ENCODE data around the gene CRYBB2. TPM values are rescaled to one million over a fixed set of nuclear protein-coding genes. Genes with fewer than 3 reads are reported as not detected.

CRYBB2 gene
- total RNA-seq, result not detected in 3 replicates

DNA sequence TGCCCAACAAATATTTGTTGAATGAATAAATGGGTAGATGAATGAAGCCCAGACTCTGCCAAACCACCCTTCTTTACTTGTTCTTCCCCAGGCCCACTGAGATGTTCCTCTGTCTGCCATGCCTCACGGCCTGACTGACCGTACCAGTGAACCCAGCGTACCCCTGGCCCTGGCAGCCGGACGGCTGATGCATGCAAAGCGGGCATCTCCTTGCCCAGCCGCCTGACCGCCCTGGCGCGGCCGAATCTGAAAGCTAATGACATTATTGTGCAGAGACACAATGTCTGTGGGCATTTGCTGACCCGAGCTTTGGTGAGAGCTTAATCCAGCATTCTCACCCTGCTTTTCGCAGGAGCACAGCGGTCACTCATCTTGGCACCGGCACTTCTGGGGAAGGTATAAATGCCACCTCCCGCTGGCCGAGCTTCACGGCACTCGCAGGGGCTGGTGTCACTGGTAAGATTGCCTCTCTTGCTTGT lies at the start of gene CRYBB2:
TSS of gene CRYBB2 (plus strand) at position 429 of the 479 bp plus-strand sequence. CDS start 1,791 bp downstream, outside the sequence.
- Mint-ChIP-seq H3K27ac (no peak within 1 kb of the TSS), H3K4me1 (no peaks in the 10 kb centered on the region), H3K4me3 (no peak within 1 kb of the TSS), H3K36me3 (no peaks in the 10 kb centered on the region), H3K9me3 (no peaks in the 10 kb centered on the region), H3K27me3 (ENCODE audit: low read depth) (peaks cover 48% of the 10 kb centered on the region)
- TF ChIP-seq, protein P1, sequence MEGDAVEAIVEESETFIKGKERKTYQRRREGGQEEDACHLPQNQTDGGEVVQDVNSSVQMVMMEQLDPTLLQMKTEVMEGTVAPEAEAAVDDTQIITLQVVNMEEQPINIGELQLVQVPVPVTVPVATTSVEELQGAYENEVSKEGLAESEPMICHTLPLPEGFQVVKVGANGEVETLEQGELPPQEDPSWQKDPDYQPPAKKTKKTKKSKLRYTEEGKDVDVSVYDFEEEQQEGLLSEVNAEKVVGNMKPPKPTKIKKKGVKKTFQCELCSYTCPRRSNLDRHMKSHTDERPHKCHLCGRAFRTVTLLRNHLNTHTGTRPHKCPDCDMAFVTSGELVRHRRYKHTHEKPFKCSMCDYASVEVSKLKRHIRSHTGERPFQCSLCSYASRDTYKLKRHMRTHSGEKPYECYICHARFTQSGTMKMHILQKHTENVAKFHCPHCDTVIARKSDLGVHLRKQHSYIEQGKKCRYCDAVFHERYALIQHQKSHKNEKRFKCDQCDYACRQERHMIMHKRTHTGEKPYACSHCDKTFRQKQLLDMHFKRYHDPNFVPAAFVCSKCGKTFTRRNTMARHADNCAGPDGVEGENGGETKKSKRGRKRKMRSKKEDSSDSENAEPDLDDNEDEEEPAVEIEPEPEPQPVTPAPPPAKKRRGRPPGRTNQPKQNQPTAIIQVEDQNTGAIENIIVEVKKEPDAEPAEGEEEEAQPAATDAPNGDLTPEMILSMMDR (IDR thresholded peaks at IDR 0.05; ENCODE audit: unreplicated experiment), result no peak
- DNase-seq (ENCODE audit: low spot score in 2 of 2, unreplicated experiment in 2 of 2), result no peak

DNA sequence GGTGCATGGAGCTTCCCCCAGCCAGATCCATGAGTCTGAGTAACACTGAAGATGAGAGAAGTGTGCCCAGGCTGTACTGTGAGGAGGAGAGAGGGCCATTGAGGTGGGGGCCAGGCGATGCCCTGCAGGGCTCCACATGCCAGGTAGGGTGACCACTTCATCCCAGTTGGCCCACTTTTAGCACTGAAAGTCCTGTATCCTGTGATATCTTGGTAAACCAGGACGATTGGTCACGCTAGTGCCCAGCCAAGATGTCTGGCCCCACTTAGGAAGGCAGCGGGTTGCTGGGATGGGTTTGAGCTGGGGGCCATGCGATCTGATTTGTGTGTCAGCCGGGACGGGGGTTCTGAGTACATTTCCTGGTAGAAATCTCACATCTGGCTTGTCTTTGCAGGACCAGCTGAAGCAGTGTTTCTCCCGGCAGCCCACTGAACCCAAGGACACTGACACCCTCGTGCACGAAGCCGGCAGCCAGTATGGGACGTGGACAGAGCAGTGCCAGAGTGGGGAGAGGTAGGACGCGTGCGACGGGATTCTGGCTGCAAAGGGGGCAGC lies 48.9 kb upstream of the CRYBB2 start:
- Mint-ChIP-seq H3K4me3 (no peak overlapping the region), H3K27ac (no peak overlapping the region), H3K4me1 (no peaks in the 10 kb centered on the region), H3K9me3 (no peaks in the 10 kb centered on the region), H3K27me3 (ENCODE audit: low read depth) (no peaks in the 10 kb centered on the region), H3K36me3 (no peaks in the 10 kb centered on the region)
- TF ChIP-seq, protein P1 (IDR thresholded peaks at IDR 0.05; ENCODE audit: unreplicated experiment), result no peak
- no peak for DNase-seq (ENCODE audit: low spot score in 2 of 2, unreplicated experiment in 2 of 2)

DNA sequence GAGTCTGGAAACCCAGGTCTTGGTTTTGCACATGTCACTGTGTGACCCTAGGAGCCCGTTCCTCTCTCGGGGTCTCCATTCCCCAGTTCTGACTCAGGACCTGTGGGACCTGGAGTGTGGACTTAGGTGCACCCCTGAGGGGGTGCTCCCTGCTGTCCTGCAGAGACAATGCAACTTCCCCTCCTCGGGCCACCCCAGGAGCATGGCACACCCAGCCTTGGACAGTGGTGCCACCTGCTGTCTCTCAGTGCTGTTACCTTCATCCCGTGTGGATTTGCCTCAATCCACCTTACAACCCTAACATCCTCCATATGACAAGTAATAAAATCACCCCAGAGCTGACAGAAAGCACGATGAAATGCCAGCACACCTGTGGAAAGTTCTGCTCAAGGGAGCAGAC lies 47.3 kb upstream of the CRYBB2 start:
- no peaks in the 10 kb centered on the region for H3K9me3 Mint-ChIP-seq
- H3K27me3 Mint-ChIP-seq (ENCODE audit: low read depth), result no peaks in the 10 kb centered on the region
- DNase-seq (ENCODE audit: low spot score in 2 of 2, unreplicated experiment in 2 of 2), result no peak
- no peak overlapping the region for H3K27ac Mint-ChIP-seq
- peaks cover 3% of the 10 kb centered on the region for H3K36me3 Mint-ChIP-seq
- no peaks in the 10 kb centered on the region for H3K4me1 Mint-ChIP-seq
- TF ChIP-seq, protein P1 (IDR thresholded peaks at IDR 0.05; ENCODE audit: unreplicated experiment), result no peak
- no peak overlapping the region for H3K4me3 Mint-ChIP-seq

GRCh38 chr22:25174156-25174887 lies 45.1 kb upstream of the CRYBB2 start:
- TF ChIP-seq, protein P1 (IDR thresholded peaks at IDR 0.05; ENCODE audit: unreplicated experiment), result no peak
- H3K4me1 Mint-ChIP-seq, result no peaks in the 10 kb centered on the region
- H3K9me3 Mint-ChIP-seq, result peaks cover 1% of the 10 kb centered on the region
- H3K4me3 Mint-ChIP-seq, result no peak overlapping the region
- H3K27me3 Mint-ChIP-seq (ENCODE audit: low read depth), result no peaks in the 10 kb centered on the region
- no peak overlapping the region for H3K27ac Mint-ChIP-seq
- DNase-seq (ENCODE audit: low spot score in 2 of 2, unreplicated experiment in 2 of 2), result no peak
- peaks cover 11% of the 10 kb centered on the region for H3K36me3 Mint-ChIP-seq

GRCh38 chr22:25174888-25175411 lies 44.5 kb upstream of the CRYBB2 start:
- Mint-ChIP-seq H3K36me3 (peaks cover 17% of the 10 kb centered on the region), H3K27ac (no peak overlapping the region), H3K27me3 (ENCODE audit: low read depth) (no peaks in the 10 kb centered on the region), H3K9me3 (peaks cover 7% of the 10 kb centered on the region), H3K4me1 (no peaks in the 10 kb centered on the region), H3K4me3 (no peak overlapping the region)
- DNase-seq (ENCODE audit: low spot score in 2 of 2, unreplicated experiment in 2 of 2), result no peak
- TF ChIP-seq, protein P1 (IDR thresholded peaks at IDR 0.05; ENCODE audit: unreplicated experiment), result no peak
